Activated CD8-positive, alpha-beta T cell treated with anti-CD3 and anti-CD28 coated beads for 36 hours (primary cell): ENCODE measurements around the gene MTA3. TPM values are rescaled to one million over a fixed set of nuclear protein-coding genes. Genes with fewer than 3 reads are reported as not detected.

ENCODE experiments used
- ATAC-seq: fragments of 200-7000 bp; cut with Tn5 transposase; one replicate; pipeline ENCODE4 v1.10.0; 2021; ENCODE audit warnings: mild to moderate bottlenecking, moderate library complexity
- CTCF ChIA-PET: fragments of 350-600 bp; sonication (Branson Sonifier 250); formaldehyde crosslinking; loops from one replicate; lab custom pipeline; 2021; ENCODE audit warnings: antibody characterized with exemption; lab: Charles Lee
- POLR2A ChIA-PET: fragments of 350-600 bp; sonication (Branson Sonifier 250); formaldehyde crosslinking; loops from one replicate; lab custom pipeline; 2021; ENCODE audit warnings: antibody characterized with exemption; lab: Charles Lee
- DNase-seq: peaks from one replicate; pipeline ENCODE4 v3.0.0-alpha.2; 2020
- H3K27ac Mint-ChIP-seq: one replicate; pipeline ENCODE4 v1.8.0; 2021; ENCODE audit warnings: mild to moderate bottlenecking, mixed read lengths
- H3K27me3 Mint-ChIP-seq: one replicate; pipeline ENCODE4 v1.8.0; 2021; ENCODE audit warnings: mixed read lengths
- H3K36me3 Mint-ChIP-seq: one replicate; pipeline ENCODE4 v1.8.0; 2021; ENCODE audit warnings: low read depth, mixed read lengths
- H3K4me1 Mint-ChIP-seq: one replicate; pipeline ENCODE4 v1.8.0; 2021; ENCODE audit warnings: low read depth, mixed read lengths
- H3K4me3 Mint-ChIP-seq: one replicate; pipeline ENCODE4 v1.8.0; 2021; ENCODE audit warnings: mild to moderate bottlenecking, moderate library complexity, mixed read lengths
- H3K9me3 Mint-ChIP-seq: one replicate; pipeline ENCODE4 v1.8.0; 2021; ENCODE audit warnings: mixed read lengths
- CTCF ChIP-seq: fragments of 200-600 bp; IDR thresholded peaks from one replicate; pipeline ENCODE4 v1.8.0; 2022; ENCODE audit warnings: antibody characterized with exemption, mild to moderate bottlenecking
- intact Hi-C: fragments of 100-400 bp; cut with micrococcal nuclease; formaldehyde crosslinking; loops from one replicate; pipeline ENCODE4 v1.10.0; 2022
- total RNA-seq, 2 experiments: library from RNA; stranded (reverse); gene quantifications; one replicate each; pipeline ENCODE4 v1.2.3, GENCODE V29; 2021

Gene MTA3
- total RNA-seq, 2 experiments from 2014 or later, result 32.6 to 35.9 TPM

GRCh38 chr2:42756150-42756775 is 187.8 kb downstream of the MTA3 start:
- Mint-ChIP-seq H3K36me3 (no peaks in the 10 kb centered on the region), H3K4me1 (peaks cover 7% of the 10 kb centered on the region), H3K9me3 (no peaks in the 10 kb centered on the region), H3K27ac (no peak overlapping the region), H3K4me3 (no peak overlapping the region), H3K27me3 (no peaks in the 10 kb centered on the region)
- POLR2A ChIA-PET, result no interaction called here
- intact Hi-C loops, result no loop called here
- ATAC-seq, result no peak
- CTCF ChIA-PET, result no interaction called here
- DNase-seq, result no peak
- no peak for TF ChIP-seq CTCF

- CTCF ChIA-PET, result interaction anchor here (1.0 kb wide), 1 partner anchor 14 kb away, joined by 4 read pairs; no protein-coding TSS in a partner anchor
- H3K4me3 Mint-ChIP-seq, result no peak overlapping the region
- TF ChIP-seq CTCF, result no peak
- H3K27ac Mint-ChIP-seq, result no peak overlapping the region
- H3K9me3 Mint-ChIP-seq, result no peaks in the 10 kb centered on the region
- ATAC-seq, result no peak
- H3K27me3 Mint-ChIP-seq, result no peaks in the 10 kb centered on the region
- no peaks in the 10 kb centered on the region for H3K36me3 Mint-ChIP-seq
- peaks cover 7% of the 10 kb centered on the region for H3K4me1 Mint-ChIP-seq
- intact Hi-C loops, result no loop called here
- DNase-seq, result no peak
- POLR2A ChIA-PET, result no interaction called here
Observed at GRCh38 chr2:42756966-42757513, 188.6 kb downstream of the MTA3 start.

GRCh38 chr2:42757981-42758740 is 189.7 kb downstream of the MTA3 start:
- Mint-ChIP-seq H3K4me1 (peaks cover 7% of the 10 kb centered on the region), H3K36me3 (peaks cover 1% of the 10 kb centered on the region), H3K4me3 (no peak overlapping the region), H3K27me3 (no peaks in the 10 kb centered on the region), H3K27ac (no peak overlapping the region), H3K9me3 (no peaks in the 10 kb centered on the region)
- ChIA-PET CTCF (interaction anchor here (1.0 kb wide), 1 partner anchor 13 kb away, joined by 4 read pairs; no protein-coding TSS in a partner anchor), POLR2A (interaction anchor here (0.8 kb wide), 1 partner anchor 53 kb away, joined by 3 read pairs; no protein-coding TSS in a partner anchor)
- intact Hi-C loops, result no loop called here
- DNase-seq (no peak), ATAC-seq (no peak)
- no peak for TF ChIP-seq CTCF

GRCh38 chr2:42758751-42759150 is 190.3 kb downstream of the MTA3 start:
- Mint-ChIP-seq H3K4me3 (no peak overlapping the region), H3K9me3 (no peaks in the 10 kb centered on the region), H3K4me1 (peaks cover 7% of the 10 kb centered on the region), H3K27me3 (no peaks in the 10 kb centered on the region), H3K36me3 (peaks cover 1% of the 10 kb centered on the region), H3K27ac (no peak overlapping the region)
- no peak for TF ChIP-seq CTCF
- intact Hi-C loops, result no loop called here
- POLR2A ChIA-PET, result interaction anchor here (0.6 to 0.8 kb wide), 2 partner anchors 53 to 551 kb away, joined by 3 to 4 read pairs; no protein-coding TSS in a partner anchor
- CTCF ChIA-PET, result interaction anchor here (1.1 kb wide), 1 partner anchor 17 kb away, joined by 4 read pairs; no protein-coding TSS in a partner anchor
- ATAC-seq (no peak), DNase-seq (no peak)
